ENCODE data around the gene TSPEAR.

Gene TSPEAR

DNA sequence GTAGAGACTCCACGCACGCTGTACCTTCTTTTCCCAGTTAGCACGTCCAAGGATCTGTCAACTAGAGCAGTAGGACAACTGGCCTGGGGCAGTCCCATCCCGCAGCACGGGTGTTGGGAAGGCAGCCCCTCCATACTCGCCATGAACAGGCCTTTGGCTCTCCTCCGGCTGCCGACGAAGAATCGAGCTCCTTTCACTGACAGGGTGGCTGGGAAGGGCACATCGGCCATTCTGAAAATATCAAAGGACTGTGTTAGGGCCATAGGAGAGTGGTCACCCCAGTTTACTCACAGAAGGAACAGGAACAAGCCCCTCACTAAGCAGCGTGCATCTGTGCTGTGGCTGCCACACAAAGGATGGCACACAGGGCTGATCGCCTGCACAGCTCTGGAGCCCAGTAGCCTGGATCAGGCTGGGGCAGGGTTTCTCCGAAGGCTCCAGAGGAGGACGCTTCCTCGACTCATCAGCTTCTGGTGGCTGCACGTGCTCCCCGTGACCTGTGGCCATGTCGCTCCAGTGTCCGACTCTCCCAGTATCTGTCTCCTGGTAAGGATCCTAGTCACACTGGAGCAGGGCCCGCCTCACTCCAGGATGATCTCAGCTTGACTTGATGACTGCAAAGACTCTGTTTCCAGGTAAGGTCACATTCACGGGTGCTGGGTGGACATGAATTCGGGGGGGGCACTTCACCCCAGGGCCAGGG is 180.3 kb downstream of the TSPEAR start:
- no peak for DNase-seq (ENCODE audit: low read depth, low spot score)

DNA sequence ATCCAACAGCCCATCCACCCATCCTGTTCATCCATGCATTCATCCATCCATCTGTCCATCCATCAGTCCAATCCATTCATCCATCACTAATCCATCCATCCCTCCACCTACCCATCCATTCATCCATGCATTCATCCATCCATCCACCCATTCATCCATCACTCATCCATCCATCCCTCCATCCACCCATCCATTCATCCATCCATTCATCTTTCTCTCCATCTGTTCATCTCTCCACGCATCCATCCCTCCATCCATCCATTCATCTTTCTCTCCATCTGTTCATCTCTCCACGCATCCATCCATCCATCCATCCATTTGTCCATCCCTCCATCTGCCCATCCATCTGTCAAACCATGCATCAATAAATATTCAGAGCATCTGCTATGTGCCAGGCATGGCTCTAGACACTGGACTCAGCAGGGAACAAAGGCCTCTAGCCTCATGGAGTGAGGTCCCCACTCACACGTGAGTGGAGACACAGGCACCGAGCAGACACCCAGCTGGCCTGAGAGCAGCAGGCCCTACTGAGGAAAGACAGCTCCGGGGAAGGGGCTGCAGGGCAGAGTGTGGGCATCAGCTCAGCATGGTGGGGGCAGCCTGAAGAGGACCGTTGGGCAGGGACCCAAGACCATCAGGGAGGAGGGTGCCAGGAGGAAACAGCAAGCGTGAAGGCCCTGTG is 181.0 kb downstream of the TSPEAR start:
- DNase-seq (ENCODE audit: low read depth, low spot score), result no peak

DNA sequence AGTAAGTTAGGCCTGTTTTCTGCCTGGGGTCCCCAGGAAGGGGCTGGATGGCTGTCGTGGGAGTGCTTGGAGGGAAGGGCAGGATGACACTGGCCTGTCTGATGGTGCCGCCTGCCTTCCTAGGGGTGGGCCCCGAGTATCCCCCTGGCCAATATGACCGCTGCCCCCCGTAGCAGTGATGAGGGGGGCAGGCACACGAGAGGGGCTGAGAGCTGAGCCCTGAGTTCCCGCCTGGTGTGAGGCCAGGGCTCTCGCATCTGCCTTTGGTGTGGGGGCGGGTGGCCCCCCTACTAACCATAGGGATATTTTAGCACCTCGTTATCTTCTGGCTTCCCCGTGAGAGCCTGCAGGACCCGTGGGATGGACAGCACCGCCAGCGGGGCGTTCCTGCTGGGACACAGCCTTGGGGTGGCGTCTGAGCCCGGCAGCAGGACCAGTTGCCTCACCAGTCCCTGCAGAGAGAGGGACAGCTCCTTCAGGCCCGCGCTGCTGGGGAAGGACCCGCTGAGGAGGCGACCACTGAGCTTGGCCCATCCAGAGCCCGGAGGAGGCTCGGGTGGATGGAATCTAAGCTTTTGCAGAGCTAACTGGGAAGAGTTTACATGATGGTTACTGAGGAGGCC is 181.8 kb downstream of the TSPEAR start:
- no peak for DNase-seq (ENCODE audit: low read depth, low spot score)

DNA sequence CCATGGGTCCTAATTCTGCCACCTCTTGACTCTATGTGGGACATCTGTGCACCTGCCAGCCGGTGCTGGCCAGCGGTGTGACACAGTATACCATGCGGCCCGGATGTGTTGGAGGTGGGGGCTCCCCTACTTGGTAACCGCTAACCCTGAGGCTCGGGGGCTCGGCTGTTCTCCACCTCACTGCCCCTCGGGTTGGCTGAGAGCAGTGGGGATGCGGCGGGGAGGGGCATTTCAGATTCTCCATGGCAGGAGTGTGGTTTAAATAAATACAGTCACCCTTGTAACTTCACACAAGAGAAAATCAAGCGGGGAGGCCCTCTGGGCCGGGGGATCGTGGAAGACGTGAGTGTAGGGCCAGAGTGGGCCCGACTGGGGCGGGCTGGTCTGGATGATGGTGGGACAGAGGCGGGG is 182.4 kb downstream of the TSPEAR start:
- DNase-seq (ENCODE audit: low read depth, low spot score), result no peak

DNA sequence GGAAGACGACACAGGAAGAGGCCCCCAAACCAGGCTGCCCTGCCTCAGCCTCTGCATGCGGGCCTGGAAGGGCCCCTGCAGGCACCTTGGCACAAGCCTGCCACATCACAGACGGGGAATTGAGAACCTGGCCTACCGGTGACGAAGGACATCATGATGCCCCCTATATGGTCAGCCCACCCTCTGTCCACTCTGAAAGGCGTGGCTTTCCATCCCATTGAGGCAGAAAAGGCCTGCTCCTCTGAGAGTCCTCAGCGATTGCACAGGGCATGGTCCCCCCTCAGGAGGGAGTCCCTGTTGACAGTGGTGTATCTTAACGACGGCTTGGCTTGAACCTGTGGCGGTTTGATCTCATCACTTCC is 182.8 kb downstream of the TSPEAR start:
- no peak for DNase-seq (ENCODE audit: low read depth, low spot score)

DNA sequence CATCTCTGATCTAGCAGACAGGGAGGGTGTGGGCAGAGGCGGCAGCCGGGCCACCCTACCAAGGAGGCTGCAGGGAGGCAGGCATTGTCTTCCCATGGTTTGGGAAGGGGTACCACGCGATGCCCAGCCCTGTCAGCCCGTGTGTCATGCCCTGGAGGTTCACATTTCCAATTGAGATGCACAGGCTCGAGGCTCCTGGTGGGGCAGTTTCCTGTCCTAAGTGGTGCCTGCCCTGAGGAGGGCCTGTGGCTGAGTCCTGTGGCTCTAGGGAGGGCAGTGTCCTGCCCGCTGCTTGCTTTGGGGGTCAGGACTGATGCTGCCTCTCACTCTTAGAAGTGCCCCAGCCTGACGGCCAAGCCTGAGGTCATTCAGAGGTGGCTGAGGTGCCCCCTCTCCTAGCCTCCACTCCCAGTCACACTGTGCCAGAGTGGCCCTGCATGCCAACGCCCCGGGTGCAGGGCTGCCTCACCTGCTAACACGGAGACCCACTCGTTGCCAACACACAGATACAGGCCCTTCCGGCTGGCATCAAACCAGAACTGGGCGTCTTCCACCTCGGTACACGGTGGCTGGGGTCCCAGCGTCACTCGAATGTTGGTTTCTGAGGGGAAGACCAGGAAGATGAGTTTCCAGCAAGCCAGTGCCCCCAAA is 183.3 kb downstream of the TSPEAR start:
- DNase-seq (ENCODE audit: low read depth, low spot score), result no peak

DNA sequence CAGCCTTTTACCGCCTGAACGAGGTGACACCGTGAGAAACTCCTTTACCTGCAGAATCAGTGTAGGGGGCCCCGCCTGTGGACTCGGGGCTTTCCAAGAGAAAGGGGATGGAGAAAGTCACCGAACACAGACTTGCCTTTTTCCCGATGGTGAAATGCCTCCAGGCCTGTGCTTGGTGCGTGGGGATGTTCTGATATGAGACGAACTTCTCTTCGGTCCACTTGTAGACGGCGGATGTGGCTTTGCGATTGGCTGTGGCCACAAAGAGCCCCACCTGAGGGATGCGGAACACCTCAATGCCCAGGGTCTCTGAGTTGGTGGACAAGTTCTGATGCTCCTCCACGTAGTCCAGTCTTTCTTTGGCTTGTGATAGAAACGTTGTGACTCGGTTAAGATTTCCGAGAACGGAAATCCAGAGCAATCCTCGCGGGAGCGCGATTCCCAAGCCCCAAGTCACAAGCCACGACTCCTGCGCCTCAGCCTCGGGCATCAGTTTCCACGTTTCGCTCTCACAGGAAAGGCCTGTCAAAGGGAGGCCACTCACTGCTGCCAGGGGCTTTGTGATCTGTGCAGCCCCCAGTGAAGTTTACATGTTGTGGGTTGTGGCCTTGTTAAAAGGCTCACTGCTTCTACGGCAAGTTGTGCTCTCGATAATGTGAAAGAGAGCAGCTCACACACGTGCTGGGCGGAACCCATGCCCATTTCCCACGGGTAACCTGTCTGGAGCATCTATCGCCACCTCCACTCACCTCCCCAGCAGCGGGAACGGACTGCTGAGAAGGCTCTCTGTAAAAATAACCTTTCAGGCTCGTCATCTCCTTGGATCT is 184.0 kb downstream of the TSPEAR start:
- DNase-seq (ENCODE audit: low read depth, low spot score), result no peak

DNA sequence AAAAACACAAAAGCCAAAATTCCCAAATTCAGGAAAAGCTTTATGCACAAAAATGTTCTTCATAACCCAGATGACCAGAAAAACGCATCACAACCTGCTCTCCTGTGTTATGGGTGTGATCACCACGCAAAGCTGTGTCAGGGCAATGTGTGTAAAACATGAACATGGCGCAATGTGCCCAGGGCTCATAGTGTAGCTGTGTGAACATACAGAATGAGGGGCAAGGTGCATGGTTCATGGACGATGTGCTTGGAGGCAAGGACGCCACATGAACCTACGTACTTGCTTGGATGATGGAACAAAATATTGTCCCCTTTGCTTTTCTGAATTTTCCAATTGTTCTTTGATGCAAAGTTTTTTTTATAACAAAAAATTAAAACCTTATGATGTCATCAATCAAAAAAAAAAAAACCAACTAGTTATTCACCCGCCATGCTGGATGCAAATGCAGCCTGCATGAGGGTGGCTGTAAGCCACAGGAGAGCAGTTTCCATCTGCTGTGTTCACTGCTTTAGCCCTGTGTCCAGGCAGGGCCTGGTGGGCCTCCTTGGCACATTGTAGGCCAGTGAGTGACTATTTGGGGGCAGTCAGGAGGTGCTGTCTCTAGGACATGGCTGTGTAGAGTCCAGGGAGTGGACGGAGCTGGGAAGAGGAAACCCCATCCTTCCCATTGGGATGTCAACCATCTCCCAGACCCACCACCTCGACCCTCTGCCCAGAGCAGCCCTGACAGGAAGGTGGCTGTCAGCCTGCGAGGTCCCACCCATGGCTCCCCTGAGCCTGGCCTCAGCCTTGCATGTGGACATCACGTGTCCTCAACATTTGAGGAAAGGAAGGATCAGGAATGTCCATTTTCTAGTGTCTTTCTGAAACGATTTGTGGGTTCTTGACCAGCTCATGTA is 185.0 kb downstream of the TSPEAR start:
- DNase-seq (ENCODE audit: low read depth, low spot score), result no peak

DNA sequence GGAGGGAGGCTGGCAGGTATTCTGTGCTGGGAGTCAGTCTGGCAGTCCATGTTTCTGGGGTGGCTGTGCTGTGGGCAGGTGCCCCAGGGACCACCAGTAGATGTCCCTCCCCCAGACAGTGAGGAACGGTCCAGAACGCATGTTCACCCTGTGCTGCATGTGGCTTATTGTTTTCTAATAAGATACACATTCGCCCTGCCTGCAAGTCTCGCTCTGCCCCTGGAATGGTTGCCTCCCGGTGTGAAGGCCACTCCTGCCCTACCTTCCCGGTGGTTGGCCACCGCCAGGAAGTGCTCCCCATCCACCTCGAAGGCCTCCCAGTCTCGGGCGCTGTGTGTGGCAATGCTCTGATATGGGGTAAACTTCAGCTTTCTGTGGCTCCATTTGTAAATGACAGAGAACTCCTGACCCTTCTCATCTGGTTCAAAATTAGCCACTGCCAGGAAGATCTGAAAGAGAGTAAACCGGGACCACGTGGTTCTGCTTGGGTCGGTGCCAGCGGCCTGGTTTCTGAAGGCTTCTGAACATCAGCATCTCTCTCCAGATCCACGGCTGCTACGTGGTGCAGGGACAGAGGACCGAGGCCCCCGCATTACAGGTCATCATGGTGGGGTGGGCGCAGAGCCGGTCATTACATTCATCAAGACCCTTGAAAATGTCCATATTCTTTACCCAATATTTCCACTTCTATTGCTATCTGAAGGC is 185.8 kb downstream of the TSPEAR start:
- no peak for DNase-seq (ENCODE audit: low read depth, low spot score)

DNA sequence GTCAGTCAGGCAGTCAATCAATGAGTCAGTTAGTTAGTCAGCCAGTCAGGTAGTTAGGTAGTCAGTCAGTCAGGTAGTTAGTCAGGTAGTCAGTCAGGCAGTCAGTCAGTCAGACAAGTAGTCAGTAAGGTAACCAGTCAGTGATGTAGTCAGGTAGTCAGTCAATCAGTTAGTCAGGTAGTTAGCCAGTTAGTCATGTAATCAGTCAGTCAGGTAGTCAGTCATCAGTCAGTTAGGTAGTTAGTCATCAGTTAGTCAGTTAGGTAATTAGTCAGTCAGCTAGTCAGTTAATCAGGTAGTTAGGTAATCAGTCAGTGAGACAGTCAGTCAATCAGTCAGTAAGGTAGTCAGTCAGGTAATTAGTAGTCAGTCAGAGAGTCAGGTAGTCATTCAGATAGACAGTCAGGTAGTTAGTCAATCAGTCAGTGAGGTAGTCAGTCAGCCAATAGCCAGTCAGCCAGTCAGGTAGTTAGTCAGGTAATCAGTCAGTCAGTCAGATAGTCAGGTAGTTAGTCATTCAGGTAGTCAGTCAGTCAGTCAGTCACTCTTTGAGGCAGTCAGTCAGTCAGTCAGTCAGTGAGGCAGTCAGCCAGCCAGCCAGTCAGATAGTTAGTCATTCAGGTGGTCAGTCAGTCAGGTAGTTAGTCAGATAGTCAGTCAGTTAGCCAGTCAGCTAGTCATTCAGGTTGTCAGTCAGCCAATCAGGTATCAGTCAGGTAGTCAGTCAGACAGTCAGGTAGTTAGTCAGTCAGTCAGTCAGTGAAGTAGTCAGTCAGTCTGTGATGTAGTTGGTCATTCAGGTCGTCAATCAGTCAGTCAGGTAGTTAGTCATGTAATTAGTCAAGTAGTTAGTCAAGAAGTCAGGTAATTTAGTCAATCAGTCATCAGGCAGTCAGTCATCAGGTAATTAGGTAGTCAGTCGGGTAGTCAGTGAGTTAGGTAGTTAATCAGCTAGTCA is 186.7 kb downstream of the TSPEAR start:
- DNase-seq (ENCODE audit: low read depth, low spot score), result no peak

DNA sequence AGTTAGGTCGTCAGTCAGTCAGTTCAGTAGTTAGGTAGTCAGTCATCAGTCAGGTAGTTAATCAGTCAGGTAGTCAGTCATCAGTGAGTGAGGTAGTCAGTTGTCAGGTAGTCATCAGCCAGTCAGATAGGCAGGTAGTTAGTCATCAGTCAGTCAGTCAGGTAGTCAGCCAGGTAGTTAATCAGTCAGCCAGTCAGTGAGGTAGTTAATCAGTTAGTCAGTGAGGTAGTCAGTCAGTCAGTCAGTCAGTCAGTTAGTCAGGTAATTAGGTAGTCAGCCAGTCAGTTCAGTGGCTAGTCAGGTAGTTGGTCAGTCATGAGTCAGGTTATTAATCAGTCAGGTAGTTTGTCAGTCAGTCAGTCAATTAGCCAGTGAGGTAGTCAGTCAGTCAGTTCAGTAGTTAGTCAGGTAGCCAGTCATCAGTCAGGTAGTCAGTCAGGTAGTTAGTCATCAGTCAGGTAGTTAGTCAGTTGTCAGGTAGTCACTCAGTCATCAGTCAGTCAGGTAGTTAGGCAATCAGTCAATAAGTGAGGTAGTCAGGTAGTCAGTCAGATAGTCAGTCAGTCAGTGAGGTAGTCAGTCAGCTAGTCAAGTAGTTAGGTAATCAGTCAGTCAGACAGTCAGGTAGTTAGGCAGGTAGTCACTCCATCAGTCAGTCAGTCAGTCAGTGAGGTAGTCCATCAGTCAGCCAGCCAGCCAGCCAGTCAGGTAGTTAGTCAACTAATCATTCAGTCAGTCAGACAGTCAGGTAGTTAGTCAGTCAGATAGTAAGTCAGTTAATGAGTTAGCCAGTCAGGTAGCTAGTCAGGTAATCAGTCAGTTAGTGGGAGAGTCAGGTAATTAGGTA is 187.6 kb downstream of the TSPEAR start:
- DNase-seq (ENCODE audit: low read depth, low spot score), result no peak

DNA sequence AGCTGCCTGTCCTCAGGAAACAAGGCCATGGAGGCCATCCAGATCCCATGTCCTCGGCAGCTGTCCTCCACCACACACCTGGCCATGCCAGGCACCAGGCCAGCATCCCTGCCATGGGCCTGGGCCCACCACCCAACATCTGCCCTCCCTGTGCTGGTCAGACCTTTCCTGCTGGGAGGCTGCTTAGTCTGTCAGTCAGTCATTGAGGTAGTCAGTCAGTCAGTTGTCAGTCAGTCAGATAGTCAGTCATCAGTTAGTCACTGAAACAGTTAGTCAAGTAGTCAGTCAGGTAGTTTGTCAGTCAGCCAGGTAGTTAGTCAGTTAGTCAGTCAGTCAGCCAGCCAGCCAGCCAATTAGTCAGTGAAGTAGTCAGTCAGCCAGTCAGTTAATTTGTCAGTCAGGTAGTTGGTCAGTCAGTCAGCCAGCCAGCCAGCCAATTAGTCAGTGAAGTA is 188.6 kb downstream of the TSPEAR start:
- no peak for DNase-seq (ENCODE audit: low read depth, low spot score)

DNA sequence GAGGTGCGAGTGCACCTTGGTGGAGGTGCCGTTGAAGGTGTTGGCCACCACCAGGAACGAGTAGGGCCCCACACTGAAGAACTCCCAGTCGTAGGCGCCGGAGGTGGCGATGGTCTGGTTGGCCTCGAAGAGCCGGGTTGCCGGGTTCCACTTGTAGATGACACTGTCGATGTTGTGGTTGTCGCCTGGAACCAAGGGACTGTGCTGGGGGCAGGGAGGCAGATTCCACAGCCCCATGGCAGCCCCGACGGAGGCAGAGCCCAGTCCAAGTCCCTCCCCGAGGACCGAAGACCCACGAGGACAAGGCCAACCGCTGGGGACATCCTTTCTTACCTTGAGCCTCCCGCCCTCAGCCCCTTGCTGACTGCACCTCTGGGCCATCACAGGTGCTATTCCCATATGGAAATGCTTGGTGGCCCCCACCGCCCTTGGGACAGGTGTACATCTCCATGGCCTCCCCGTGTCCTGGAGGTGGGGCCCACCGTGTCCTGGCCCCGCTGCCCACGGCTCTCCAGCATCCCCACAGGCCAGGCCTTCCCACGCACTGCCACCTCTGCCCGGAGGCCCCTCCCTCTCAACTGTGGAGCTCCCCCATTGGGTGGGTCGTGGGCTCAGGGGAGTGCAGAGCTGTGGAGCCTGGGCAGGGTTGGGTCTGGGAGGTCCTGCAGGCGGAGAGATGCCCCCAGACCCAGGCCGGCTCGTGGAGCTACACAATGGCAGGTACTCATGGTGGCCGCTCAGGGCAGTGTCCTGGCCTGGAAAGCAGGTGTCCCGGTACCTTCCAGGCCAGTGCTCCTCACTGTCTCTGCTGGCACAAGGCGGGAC is 189.2 kb downstream of the TSPEAR start:
- no peak for DNase-seq (ENCODE audit: low read depth, low spot score)

DNA sequence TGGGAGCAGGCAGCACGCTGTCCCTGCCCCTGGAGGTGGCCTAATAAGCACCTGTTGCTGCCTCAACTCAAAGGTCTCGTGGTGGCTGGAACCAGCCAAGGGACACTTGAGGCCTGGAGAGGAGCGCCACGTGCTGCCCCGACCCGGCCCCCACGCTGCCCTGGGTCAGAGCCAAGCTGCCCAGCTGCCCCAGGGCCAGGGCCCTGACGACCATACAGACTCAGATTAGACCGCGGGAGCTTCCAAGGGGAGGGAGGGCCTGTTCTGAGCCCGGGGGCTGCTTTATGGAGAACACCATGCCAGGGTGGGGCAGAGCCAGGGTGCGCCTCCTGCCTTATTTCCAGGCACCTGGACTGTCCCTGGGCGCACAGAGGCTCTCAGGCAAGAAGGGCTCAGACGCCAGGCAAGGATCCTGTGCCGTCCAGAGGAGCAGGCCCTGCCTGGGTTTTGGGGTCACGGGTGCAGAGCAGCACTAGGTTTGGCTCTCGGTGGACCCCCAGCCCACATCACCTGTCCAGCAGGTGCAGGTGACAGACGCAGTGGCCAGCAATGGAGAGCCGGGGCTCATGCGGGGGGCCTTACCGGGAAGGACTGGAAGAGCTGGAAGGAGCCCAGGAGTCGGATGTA is 190.0 kb downstream of the TSPEAR start:
- no peak for DNase-seq (ENCODE audit: low read depth, low spot score)

DNA sequence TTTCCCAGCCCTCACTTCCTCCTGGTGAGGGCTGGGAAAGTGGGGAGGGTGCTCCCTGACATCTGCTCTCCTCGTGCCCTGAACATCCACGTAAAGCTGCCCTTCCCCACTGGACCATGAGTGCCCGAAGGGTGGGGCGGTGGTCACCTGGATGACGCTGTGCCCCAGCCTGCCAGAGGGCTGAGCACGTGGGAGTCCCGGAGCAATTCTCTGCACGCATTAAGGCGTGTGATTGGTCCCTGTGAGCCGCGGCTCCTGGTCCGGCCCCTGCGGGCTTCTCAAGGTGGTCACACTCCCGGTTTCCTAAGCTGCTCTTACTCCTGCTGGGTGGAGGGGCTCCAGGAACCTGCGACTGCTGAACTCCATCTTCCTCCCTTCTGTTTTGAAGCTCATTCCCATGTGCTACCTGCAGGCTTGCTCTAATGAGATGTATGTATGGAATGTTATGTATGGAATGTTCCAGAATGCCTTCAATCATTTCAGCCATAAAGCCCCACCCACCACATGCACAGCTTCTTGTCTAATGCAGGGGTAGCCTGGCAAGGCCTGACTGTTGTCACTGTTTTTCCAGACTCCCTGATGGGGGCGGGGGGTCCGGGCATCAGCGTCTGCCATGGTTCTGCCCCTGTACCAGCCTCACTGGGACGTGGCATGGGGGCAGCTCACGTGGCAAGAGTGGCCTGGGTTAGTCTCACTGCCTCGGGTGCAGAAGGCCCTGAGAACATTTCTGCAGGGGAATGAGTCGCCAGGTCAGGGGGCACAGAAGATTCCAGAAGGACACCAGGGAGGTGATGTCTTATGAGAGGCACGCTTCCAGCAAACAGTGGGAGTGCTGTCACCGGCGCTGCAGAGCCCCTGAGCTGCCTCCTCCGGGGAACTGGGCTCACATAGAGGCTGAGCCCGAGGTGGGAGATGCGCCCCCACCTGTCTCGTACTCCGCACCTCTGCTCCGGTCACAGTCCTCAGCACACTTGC is 190.8 kb downstream of the TSPEAR start:
- DNase-seq (ENCODE audit: low read depth, low spot score), result no peak
